Activated CD4-positive, alpha-beta memory T cell treated with anti-CD3 and anti-CD28 coated beads for 36 hours (primary cell): ENCODE measurements around the gene PLEKHB1. TPM values are rescaled to one million over a fixed set of nuclear protein-coding genes. Genes with fewer than 3 reads are reported as not detected.

Experiments used
- CTCF ChIA-PET: fragments of 350-600 bp; sonication (Branson Sonifier 250); formaldehyde crosslinking; loops from one replicate; lab custom pipeline; 2021; ENCODE audit warnings: antibody characterized with exemption, inconsistent platforms; lab: Charles Lee
- POLR2A ChIA-PET: fragments of 350-600 bp; sonication (Branson Sonifier 250); formaldehyde crosslinking; loops from one replicate; lab custom pipeline; 2021; ENCODE audit warnings: antibody characterized with exemption; lab: Charles Lee
- DNase-seq: peaks from one replicate; pipeline ENCODE4 v3.0.0-alpha.2; 2020
- H3K27ac Mint-ChIP-seq: one replicate; pipeline ENCODE4 v1.8.0; 2021; ENCODE audit warnings: mixed read lengths
- H3K27me3 Mint-ChIP-seq: one replicate; pipeline ENCODE4 v1.8.0; 2021; ENCODE audit warnings: mixed read lengths
- H3K36me3 Mint-ChIP-seq: one replicate; pipeline ENCODE4 v1.8.0; 2021; ENCODE audit warnings: mixed read lengths
- H3K4me1 Mint-ChIP-seq: one replicate; pipeline ENCODE4 v1.8.0; 2021; ENCODE audit warnings: low read depth, mixed read lengths
- H3K4me3 Mint-ChIP-seq: one replicate; pipeline ENCODE4 v1.8.0; 2021; ENCODE audit warnings: mild to moderate bottlenecking, mixed read lengths
- H3K9me3 Mint-ChIP-seq: one replicate; pipeline ENCODE4 v1.8.0; 2021; ENCODE audit warnings: mixed read lengths
- intact Hi-C: fragments of 100-400 bp; cut with micrococcal nuclease; formaldehyde crosslinking; loops from one replicate; pipeline ENCODE4 v1.15.1; 2023
- total RNA-seq, 2 experiments: library from RNA; stranded (reverse); gene quantifications; one replicate each; pipeline ENCODE4 v1.2.3, GENCODE V29; 2021

The PLEKHB1 gene
- total RNA-seq, 2 experiments from 2014 or later: 13.2 to 16.0 TPM

- Mint-ChIP-seq H3K27me3 (no peaks in the 10 kb centered on the region), H3K27ac (no peak overlapping the region), H3K36me3 (peaks cover 13% of the 10 kb centered on the region), H3K4me3 (no peak overlapping the region), H3K9me3 (no peaks in the 10 kb centered on the region), H3K4me1 (no peaks in the 10 kb centered on the region)
- intact Hi-C loops: no loop called here
- CTCF ChIA-PET: no interaction called here
- POLR2A ChIA-PET: interaction anchor here (1.2 kb wide), 1 partner anchor 43 kb away, joined by 3 read pairs; no protein-coding TSS in a partner anchor
- DNase-seq: no peak
Observed at GRCh38 chr11:73705053-73705452, 58.7 kb downstream of the PLEKHB1 start.

- no peaks in the 10 kb centered on the region for H3K9me3 Mint-ChIP-seq
- H3K36me3 Mint-ChIP-seq: peaks cover 9% of the 10 kb centered on the region
- no peak for DNase-seq
- CTCF ChIA-PET: no interaction called here
- H3K4me1 Mint-ChIP-seq: peaks cover under 1% of the 10 kb centered on the region
- POLR2A ChIA-PET: no interaction called here
- intact Hi-C loops: no loop called here
- H3K4me3 Mint-ChIP-seq: no peak overlapping the region
- H3K27ac Mint-ChIP-seq: no peak overlapping the region
- no peaks in the 10 kb centered on the region for H3K27me3 Mint-ChIP-seq
Observed at GRCh38 chr11:73710964-73711363, 64.6 kb downstream of the PLEKHB1 start.

Other genes with a start within 250 kb of the PLEKHB1 start
- gene FAM168A, start 48.5 kb upstream of the PLEKHB1 start, total RNA-seq: 10 to 100 TPM; 12.2 TPM
- 10 to 100 TPM; 66.0 to 71.0 TPM for gene RAB6A, start 114.5 kb downstream of the PLEKHB1 start, total RNA-seq
- gene MRPL48, start 141.3 kb downstream of the PLEKHB1 start, total RNA-seq: 10 to 100 TPM; 43.4 to 45.7 TPM
- 10 to 100 TPM; 89.5 to 91.6 TPM for gene COA4, start 230.3 kb downstream of the PLEKHB1 start, total RNA-seq
- 10 to 100 TPM; 29.9 to 33.8 TPM for gene PAAF1, start 230.4 kb downstream of the PLEKHB1 start, total RNA-seq